ENCODE results near the gene TGFB3.

- TF ChIP-seq, protein P1, sequence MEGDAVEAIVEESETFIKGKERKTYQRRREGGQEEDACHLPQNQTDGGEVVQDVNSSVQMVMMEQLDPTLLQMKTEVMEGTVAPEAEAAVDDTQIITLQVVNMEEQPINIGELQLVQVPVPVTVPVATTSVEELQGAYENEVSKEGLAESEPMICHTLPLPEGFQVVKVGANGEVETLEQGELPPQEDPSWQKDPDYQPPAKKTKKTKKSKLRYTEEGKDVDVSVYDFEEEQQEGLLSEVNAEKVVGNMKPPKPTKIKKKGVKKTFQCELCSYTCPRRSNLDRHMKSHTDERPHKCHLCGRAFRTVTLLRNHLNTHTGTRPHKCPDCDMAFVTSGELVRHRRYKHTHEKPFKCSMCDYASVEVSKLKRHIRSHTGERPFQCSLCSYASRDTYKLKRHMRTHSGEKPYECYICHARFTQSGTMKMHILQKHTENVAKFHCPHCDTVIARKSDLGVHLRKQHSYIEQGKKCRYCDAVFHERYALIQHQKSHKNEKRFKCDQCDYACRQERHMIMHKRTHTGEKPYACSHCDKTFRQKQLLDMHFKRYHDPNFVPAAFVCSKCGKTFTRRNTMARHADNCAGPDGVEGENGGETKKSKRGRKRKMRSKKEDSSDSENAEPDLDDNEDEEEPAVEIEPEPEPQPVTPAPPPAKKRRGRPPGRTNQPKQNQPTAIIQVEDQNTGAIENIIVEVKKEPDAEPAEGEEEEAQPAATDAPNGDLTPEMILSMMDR (conservative IDR thresholded peaks at IDR 0.05; ENCODE audit: low read length), result no peak
- no peak for TF ChIP-seq EZH2phosphoT487 (IDR thresholded peaks at IDR 0.05; ENCODE audit: borderline replicate concordance, low read depth, low read length)
Measured at GRCh38 chr14:76015191-76015590, 33.4 kb upstream of the TGFB3 start.
